OCI-LY7 (cell line): ENCODE measurements around the gene AFF2. TPM values are rescaled to one million over a fixed set of nuclear protein-coding genes. Genes with fewer than 3 reads are reported as not detected.

Source experiments
- BruUV-seq: library from RNA; stranded (reverse); fragments of 400-500 nt; replicated peaks from 2 replicates; lab custom pipeline; 2021; lab: Mats Ljungman, UMichigan
- CTCF ChIA-PET: fragments of 300-600 bp; sonication (Branson Sonifier 250); formaldehyde crosslinking; loops from one replicate; lab custom pipeline; 2022; ENCODE audit warnings: antibody characterized with exemption; ENCODE audit not compliant: unreplicated experiment; lab: Charles Lee
- POLR2A ChIA-PET: fragments of 300-600 bp; sonication (Branson Sonifier 250); formaldehyde crosslinking; loops from one replicate; lab custom pipeline; 2022; ENCODE audit warnings: antibody characterized with exemption; lab: Charles Lee
- DNase-seq: peaks from one replicate; pipeline ENCODE4 v3.0.0-alpha.2; 2015; ENCODE audit warnings: low spot score
- H2AFZ ChIP-seq: fragments of 200-600 bp; sonication (generic), shearing (Covaris generic); 2 replicates; pipeline ENCODE4 v1.6.1; 2014; ENCODE audit warnings: mild to moderate bottlenecking, antibody characterized with exemption, low read length, moderate library complexity
- H3K27ac ChIP-seq: fragments of 200-600 bp; sonication (generic); 2 replicates; pipeline ENCODE4 v1.5.1; 2014; ENCODE audit warnings: mixed run types, low read depth, mild to moderate bottlenecking, moderate library complexity, low read length, inconsistent platforms; ENCODE audit not compliant: poor library complexity, severe bottlenecking
- H3K36me3 ChIP-seq: fragments of 200-600 bp; sonication (generic); 2 replicates; pipeline ENCODE4 v1.6.1; 2014; ENCODE audit warnings: mild to moderate bottlenecking, antibody characterized with exemption, low read length, moderate library complexity, mixed read lengths; ENCODE audit not compliant: insufficient read depth
- H3K4me1 ChIP-seq: fragments of 200-600 bp; sonication (generic); 2 replicates; pipeline ENCODE4 v1.5.1; 2014; ENCODE audit warnings: mild to moderate bottlenecking, low read length; ENCODE audit not compliant: insufficient read depth, poor library complexity, severe bottlenecking
- H3K4me2 ChIP-seq: fragments of 200-600 bp; sonication (generic); 2 replicates; pipeline ENCODE4 v1.6.1; 2014; ENCODE audit warnings: mild to moderate bottlenecking, low read length
- H3K4me3 ChIP-seq: fragments of 200-600 bp; sonication (generic); 2 replicates; pipeline ENCODE4 v1.5.1; 2014; ENCODE audit warnings: mild to moderate bottlenecking, low read depth, low read length; ENCODE audit not compliant: poor library complexity, severe bottlenecking
- H3K79me2 ChIP-seq: fragments of 200-600 bp; sonication (generic); 2 replicates; pipeline ENCODE4 v1.6.1; 2016; ENCODE audit warnings: low read depth, mild to moderate bottlenecking, low read length, moderate library complexity, mixed read lengths; ENCODE audit not compliant: insufficient read depth
- H3K9me2 ChIP-seq: fragments of 200-600 bp; sonication (generic); 2 replicates; pipeline ENCODE4 v1.6.1; 2016; ENCODE audit warnings: mild to moderate bottlenecking, low read length, mixed read lengths; ENCODE audit not compliant: insufficient read depth
- H3K9me3 ChIP-seq: fragments of 200-600 bp; sonication (generic); 2 replicates; pipeline ENCODE4 v1.6.1; 2014; ENCODE audit warnings: mild to moderate bottlenecking, mixed run types, low read length, mixed read lengths
- H4K20me1 ChIP-seq: fragments of 200-600 bp; sonication (generic); 2 replicates; pipeline ENCODE4 v1.6.1; 2014; ENCODE audit warnings: mild to moderate bottlenecking, antibody characterized with exemption, low read length, moderate library complexity, mixed read lengths; ENCODE audit not compliant: insufficient read depth
- CTCF ChIP-seq: fragments of 200-600 bp; sonication (generic); conservative IDR thresholded peaks from 2 replicates; pipeline ENCODE4 v1.5.1; 2014; ENCODE audit warnings: mild to moderate bottlenecking, antibody characterized with exemption, low read length, moderate library complexity, mixed read lengths
- EZH2phosphoT487 ChIP-seq: fragments of 200-600 bp; sonication (generic); IDR thresholded peaks from 2 replicates; pipeline ENCODE4 v1.6.1; 2018; ENCODE audit warnings: low read depth, borderline replicate concordance, mild to moderate bottlenecking, mixed run types, antibody characterized with exemption, low read length, moderate library complexity, mixed read lengths
- intact Hi-C: fragments of 100-400 bp; cut with micrococcal nuclease; formaldehyde crosslinking; loops from one replicate; pipeline ENCODE4 v1.10.0; 2022; ENCODE audit not compliant: unreplicated experiment
- total RNA-seq, 2 experiments: library from RNA; depleted of rRNA in 1 of 2; stranded (reverse); fragments of >200 nt in 1 of 2; shearing (Covaris generic) in 1 of 2; gene quantifications; 2 replicates each; pipeline ENCODE4 v1.2.3, GENCODE V29; 2014 to 2022

AFF2 gene
- total RNA-seq, 2 experiments from 2014 or later = 102 to 106 TPM

DNA sequence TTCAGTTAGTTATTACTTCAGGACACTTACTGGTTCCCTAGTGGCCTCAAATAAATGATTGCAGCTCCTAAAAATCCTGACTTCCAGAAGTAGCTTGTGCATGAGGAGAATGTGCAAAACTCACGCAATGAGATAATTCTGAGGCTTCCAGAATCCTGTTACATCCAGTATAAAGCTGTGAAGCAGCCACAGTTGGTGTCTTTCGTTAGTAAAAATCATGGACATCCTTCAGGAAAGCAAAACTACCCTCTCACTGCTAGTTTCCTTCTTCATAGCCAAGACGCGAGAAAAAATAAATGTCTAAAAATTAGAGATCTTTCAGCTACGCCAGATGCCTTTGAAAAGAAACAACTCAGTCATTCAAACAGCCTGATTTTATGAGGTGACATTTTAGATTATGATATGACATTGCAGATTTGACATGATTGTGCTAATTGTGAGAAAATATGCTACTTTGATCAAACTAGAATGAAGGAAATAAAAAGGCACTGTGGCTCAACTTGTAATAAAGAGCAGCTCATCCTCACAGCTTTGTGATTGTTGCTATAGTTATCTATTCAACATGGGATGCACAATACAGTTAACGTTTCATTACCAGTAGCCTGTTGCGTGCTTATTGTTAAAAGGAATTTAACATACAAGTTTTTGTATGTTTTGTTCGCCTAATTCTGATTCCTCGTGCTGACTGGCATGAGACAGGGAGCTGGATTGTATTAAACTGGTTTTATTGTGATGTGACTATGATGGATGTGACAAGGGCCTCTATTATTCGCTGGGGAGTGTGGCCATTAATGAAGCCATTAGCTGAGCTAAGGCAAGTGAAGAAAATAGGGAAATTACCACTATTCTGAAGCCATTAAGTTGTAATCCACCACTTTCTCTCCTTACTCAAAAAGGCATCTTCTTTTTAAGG is 40.5 kb downstream of the AFF2 start:
- CTCF ChIA-PET = interaction anchor here (1.0 to 1.6 kb wide), 3 partner anchors 20 to 38 kb away, joined by 3 to 4 read pairs (median 3); no protein-coding TSS in a partner anchor
- intact Hi-C loops = loop anchor here (1.0 kb wide), 1 partner anchor 38 kb away; no protein-coding TSS in a partner anchor
- Histone ChIP-seq H3K4me3 (peak overlapping the region; percentile 56), H3K4me2 (peak overlapping the region; percentile 85), H3K36me3 (peaks cover 21% of the 10 kb centered on the region), H3K79me2 (peaks cover 88% of the 10 kb centered on the region), H3K4me1 (peaks cover 98% of the 10 kb centered on the region), H2AFZ (no peak overlapping the region), H4K20me1 (peaks cover 7% of the 10 kb centered on the region; the same call in 1 of the 2 replicates), H3K9me2 (no peaks in the 10 kb centered on the region), H3K9me3 (no peaks in the 10 kb centered on the region), H3K27ac (peak overlapping the region; percentile 96)
- no peak for DNase-seq
- POLR2A ChIA-PET = interaction anchor here (0.7 to 9.5 kb wide), 16 partner anchors 9 to 407 kb away, joined by 3 to 163 read pairs (median 6); partner anchors contain the start of gene AFF2
- BruUV-seq = TSS peak; percentile 60
- TF ChIP-seq CTCF (no peak), EZH2phosphoT487 (no peak)

GRCh38 chrX:148541584-148541940 is 41.1 kb downstream of the AFF2 start:
- ChIA-PET POLR2A (interaction anchor here (0.6 to 9.5 kb wide), 16 partner anchors 8 to 408 kb away, joined by 3 to 163 read pairs (median 3); partner anchors contain the start of gene AFF2), CTCF (interaction anchor here (0.6 to 1.6 kb wide), 3 partner anchors 21 to 47 kb away, joined by 3 to 4 read pairs (median 3); no protein-coding TSS in a partner anchor)
- TF ChIP-seq CTCF = no peak
- TF ChIP-seq EZH2phosphoT487 = no peak
- peak overlapping the region; percentile 85 for H3K4me2 ChIP-seq
- peak overlapping the region; percentile 56 for H3K4me3 ChIP-seq
- H4K20me1 ChIP-seq = peaks cover 7% of the 10 kb centered on the region; the same call in 1 of the 2 replicates
- peaks cover 28% of the 10 kb centered on the region for H3K36me3 ChIP-seq
- peaks cover 88% of the 10 kb centered on the region for H3K79me2 ChIP-seq
- DNase-seq = peak; percentile 58
- peak overlapping the region; percentile 96 for H3K27ac ChIP-seq
- H2AFZ ChIP-seq = no peak overlapping the region
- H3K4me1 ChIP-seq = peaks cover 97% of the 10 kb centered on the region
- no peaks in the 10 kb centered on the region for H3K9me2 ChIP-seq
- intact Hi-C loops = loop anchor here (1.0 kb wide), 1 partner anchor 38 kb away; no protein-coding TSS in a partner anchor
- H3K9me3 ChIP-seq = no peaks in the 10 kb centered on the region; the same call in 1 of the 2 replicates
- BruUV-seq = no TSS peak
